Activated CD8-positive, alpha-beta T cell treated with anti-CD3 and anti-CD28 coated beads for 36 hours (primary cell): ENCODE results near the gene DNMBP. TPM values are rescaled to one million over a fixed set of nuclear protein-coding genes. Genes with fewer than 3 reads are reported as not detected.
"Not testable (repeated sequence)": the region's sequence is repeated elsewhere in the genome, so short reads cannot be mapped to it uniquely, and the experiment has no call there.

Experiments
- ATAC-seq: fragments of 200-7000 bp; cut with Tn5 transposase; one replicate; pipeline ENCODE4 v1.10.0; 2021; ENCODE audit warnings: mild to moderate bottlenecking, moderate library complexity
- CTCF ChIA-PET: fragments of 350-600 bp; sonication (Branson Sonifier 250); formaldehyde crosslinking; loops from one replicate; lab custom pipeline; 2021; ENCODE audit warnings: antibody characterized with exemption; lab: Charles Lee
- POLR2A ChIA-PET: fragments of 350-600 bp; sonication (Branson Sonifier 250); formaldehyde crosslinking; loops from one replicate; lab custom pipeline; 2021; ENCODE audit warnings: antibody characterized with exemption; lab: Charles Lee
- DNase-seq: peaks from one replicate; pipeline ENCODE4 v3.0.0-alpha.2; 2020
- H3K27ac Mint-ChIP-seq: one replicate; pipeline ENCODE4 v1.8.0; 2021; ENCODE audit warnings: mild to moderate bottlenecking, mixed read lengths
- H3K27me3 Mint-ChIP-seq: one replicate; pipeline ENCODE4 v1.8.0; 2021; ENCODE audit warnings: mixed read lengths
- H3K36me3 Mint-ChIP-seq: one replicate; pipeline ENCODE4 v1.8.0; 2021; ENCODE audit warnings: low read depth, mixed read lengths
- H3K4me1 Mint-ChIP-seq: one replicate; pipeline ENCODE4 v1.8.0; 2021; ENCODE audit warnings: low read depth, mixed read lengths
- H3K4me3 Mint-ChIP-seq: one replicate; pipeline ENCODE4 v1.8.0; 2021; ENCODE audit warnings: mild to moderate bottlenecking, moderate library complexity, mixed read lengths
- H3K9me3 Mint-ChIP-seq: one replicate; pipeline ENCODE4 v1.8.0; 2021; ENCODE audit warnings: mixed read lengths
- intact Hi-C: fragments of 100-400 bp; cut with micrococcal nuclease; formaldehyde crosslinking; loops from one replicate; pipeline ENCODE4 v1.10.0; 2022
- total RNA-seq, 2 experiments: library from RNA; stranded (reverse); gene quantifications; one replicate each; pipeline ENCODE4 v1.2.3, GENCODE V29; 2021
- TF ChIP-seq, protein P1 (sequence below): fragments of 200-600 bp; IDR thresholded peaks from one replicate; pipeline ENCODE4 v1.8.0; 2022; ENCODE audit warnings: antibody characterized with exemption, mild to moderate bottlenecking

DNMBP gene
- total RNA-seq, 2 experiments from 2014 or later: 2.6 to 2.9 TPM

DNA sequence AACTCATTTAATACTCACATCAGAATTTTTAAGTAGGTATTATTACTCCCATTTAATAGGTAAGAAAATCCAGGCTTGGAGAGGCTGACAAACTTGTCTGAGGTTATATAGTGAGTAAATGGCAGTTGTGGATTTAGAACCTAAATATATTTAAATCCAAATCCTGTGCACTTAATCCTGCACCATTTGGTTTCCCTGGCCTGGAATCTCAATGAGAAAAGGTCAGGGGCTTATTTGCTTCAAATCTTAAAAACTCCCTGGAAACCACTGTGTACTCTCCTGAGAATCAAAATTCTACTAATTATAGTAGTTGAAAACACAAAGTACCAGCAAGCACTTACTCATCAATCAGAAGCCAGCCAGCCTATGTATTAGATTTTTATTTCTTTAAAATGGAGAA lies 97.7 kb downstream of the DNMBP start:
- no peak for DNase-seq
- no peak for ATAC-seq
- H3K4me3 Mint-ChIP-seq: no peak overlapping the region
- H3K27me3 Mint-ChIP-seq: no peaks in the 10 kb centered on the region
- ChIA-PET POLR2A (interaction anchor here (1.5 kb wide), 1 partner anchor 66 kb away, joined by 3 read pairs; no protein-coding TSS in a partner anchor), CTCF (interaction anchor here (0.8 kb wide), 1 partner anchor 15 kb away, joined by 3 read pairs; no protein-coding TSS in a partner anchor)
- no peaks in the 10 kb centered on the region for H3K9me3 Mint-ChIP-seq
- intact Hi-C loops: no loop called here
- peaks cover 5% of the 10 kb centered on the region for H3K4me1 Mint-ChIP-seq
- H3K27ac Mint-ChIP-seq: no peak overlapping the region
- TF ChIP-seq, protein P1, sequence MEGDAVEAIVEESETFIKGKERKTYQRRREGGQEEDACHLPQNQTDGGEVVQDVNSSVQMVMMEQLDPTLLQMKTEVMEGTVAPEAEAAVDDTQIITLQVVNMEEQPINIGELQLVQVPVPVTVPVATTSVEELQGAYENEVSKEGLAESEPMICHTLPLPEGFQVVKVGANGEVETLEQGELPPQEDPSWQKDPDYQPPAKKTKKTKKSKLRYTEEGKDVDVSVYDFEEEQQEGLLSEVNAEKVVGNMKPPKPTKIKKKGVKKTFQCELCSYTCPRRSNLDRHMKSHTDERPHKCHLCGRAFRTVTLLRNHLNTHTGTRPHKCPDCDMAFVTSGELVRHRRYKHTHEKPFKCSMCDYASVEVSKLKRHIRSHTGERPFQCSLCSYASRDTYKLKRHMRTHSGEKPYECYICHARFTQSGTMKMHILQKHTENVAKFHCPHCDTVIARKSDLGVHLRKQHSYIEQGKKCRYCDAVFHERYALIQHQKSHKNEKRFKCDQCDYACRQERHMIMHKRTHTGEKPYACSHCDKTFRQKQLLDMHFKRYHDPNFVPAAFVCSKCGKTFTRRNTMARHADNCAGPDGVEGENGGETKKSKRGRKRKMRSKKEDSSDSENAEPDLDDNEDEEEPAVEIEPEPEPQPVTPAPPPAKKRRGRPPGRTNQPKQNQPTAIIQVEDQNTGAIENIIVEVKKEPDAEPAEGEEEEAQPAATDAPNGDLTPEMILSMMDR: no peak
- H3K36me3 Mint-ChIP-seq: peaks cover 7% of the 10 kb centered on the region

DNA sequence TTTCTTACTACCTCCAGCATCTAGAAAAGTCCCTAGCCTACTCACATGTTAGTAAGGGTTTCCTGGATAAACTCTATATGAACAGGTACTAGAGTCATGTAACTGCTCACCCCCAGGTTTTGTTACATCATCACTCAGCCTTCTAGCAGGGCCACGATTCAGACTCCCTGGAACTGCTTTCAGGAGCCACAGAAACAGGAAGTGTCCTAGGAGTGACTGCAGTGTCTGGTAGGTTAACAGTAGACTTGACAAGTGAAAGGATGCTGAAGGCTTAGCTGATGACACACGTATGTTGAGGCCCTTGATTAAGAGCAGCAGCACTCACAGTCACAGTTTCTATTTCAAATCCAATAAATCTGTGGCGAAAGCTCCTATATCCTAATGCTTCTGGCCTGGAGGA lies 101.2 kb downstream of the DNMBP start:
- H3K36me3 Mint-ChIP-seq: peaks cover 7% of the 10 kb centered on the region
- H3K4me1 Mint-ChIP-seq: peaks cover 5% of the 10 kb centered on the region
- no peak overlapping the region for H3K4me3 Mint-ChIP-seq
- CTCF ChIA-PET: interaction anchor here (1.2 to 1.7 kb wide), 3 partner anchors 49 to 63 kb away, joined by 3 to 5 read pairs (median 4); no protein-coding TSS in a partner anchor
- TF ChIP-seq, protein P1: no peak
- ATAC-seq (peak; percentile 83), DNase-seq (peak; percentile 32)
- no peaks in the 10 kb centered on the region for H3K9me3 Mint-ChIP-seq
- H3K27me3 Mint-ChIP-seq: no peaks in the 10 kb centered on the region
- H3K27ac Mint-ChIP-seq: no peak overlapping the region
- intact Hi-C loops: no loop called here
- POLR2A ChIA-PET: no interaction called here

DNA sequence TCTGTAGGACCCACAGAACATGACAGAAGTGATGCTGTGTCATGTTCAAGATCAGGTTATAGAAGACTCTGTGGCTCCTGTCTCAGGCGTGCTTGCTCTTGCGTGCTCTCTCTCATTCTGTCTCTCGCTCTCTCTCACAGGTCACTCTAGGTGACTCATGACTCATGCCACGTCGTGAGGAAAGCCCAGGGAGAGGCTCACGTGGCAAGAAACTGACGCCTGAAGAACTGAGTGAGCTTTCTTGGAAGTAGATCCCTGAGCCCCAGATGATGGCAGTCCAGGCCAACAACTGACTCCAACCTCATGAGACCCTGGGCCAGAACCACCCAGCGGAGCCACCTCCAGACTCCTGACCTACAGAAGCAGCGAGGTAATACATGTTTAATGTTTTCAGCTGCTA lies 103.3 kb downstream of the DNMBP start:
- ChIA-PET POLR2A (no interaction called here), CTCF (interaction anchor here (1.1 kb wide), 1 partner anchor 139 kb away, joined by 4 read pairs; no protein-coding TSS in a partner anchor)
- Mint-ChIP-seq H3K36me3 (peaks cover 7% of the 10 kb centered on the region), H3K4me3 (no peak overlapping the region), H3K27me3 (no peaks in the 10 kb centered on the region), H3K27ac (no peak overlapping the region), H3K9me3 (no peaks in the 10 kb centered on the region), H3K4me1 (peaks cover 5% of the 10 kb centered on the region)
- TF ChIP-seq, protein P1: no peak
- DNase-seq: no peak
- ATAC-seq: no peak
- intact Hi-C loops: no loop called here

DNA sequence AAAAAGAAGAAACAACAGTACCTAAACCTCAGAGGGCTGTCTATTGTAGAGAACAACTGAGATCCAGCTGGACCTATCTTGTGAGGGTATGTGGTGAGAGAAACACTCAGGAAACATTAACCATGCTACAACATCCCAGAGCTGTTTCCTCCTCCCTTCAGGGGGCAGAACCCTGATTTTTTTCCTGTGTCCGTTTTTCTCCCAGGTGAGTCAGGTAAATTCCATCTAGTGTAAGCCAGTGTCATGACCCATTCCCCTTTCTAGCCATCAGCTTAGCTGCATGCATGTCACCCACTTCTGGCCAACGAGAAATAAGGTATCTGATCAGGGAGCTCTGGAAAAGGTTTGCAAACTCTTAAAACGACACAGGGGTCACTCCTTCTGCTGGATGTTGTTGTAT lies 103.8 kb downstream of the DNMBP start:
- intact Hi-C loops: no loop called here
- Mint-ChIP-seq H3K27ac (no peak overlapping the region), H3K4me1 (peaks cover 5% of the 10 kb centered on the region), H3K9me3 (no peaks in the 10 kb centered on the region), H3K4me3 (no peak overlapping the region), H3K36me3 (peaks cover 7% of the 10 kb centered on the region), H3K27me3 (no peaks in the 10 kb centered on the region)
- DNase-seq: no peak
- TF ChIP-seq, protein P1: no peak
- no peak for ATAC-seq
- POLR2A ChIA-PET: no interaction called here
- CTCF ChIA-PET: no interaction called here

DNA sequence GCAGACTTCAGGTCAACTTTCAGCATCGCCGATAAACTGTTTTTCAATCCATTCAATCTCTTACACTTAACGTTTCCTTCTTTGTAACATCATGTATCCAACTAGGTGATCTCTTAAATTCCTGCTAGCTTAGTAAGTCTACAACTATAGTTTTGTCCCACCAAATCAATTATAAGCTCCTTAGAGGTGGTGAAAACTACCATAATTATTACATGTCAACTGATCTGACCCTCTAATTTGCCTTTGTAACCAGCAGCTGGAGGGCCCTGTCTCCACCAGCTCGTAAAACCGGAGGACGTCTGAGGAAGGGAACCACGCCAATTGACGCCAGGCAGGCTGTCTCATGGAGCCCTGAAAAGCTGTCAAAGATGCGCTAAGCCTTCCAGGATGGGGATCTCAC lies 113.9 kb downstream of the DNMBP start:
- POLR2A ChIA-PET: no interaction called here
- Mint-ChIP-seq H3K9me3 (no peaks in the 10 kb centered on the region), H3K27me3 (no peaks in the 10 kb centered on the region), H3K27ac (no peak overlapping the region), H3K4me1 (no peaks in the 10 kb centered on the region), H3K36me3 (peaks cover 6% of the 10 kb centered on the region), H3K4me3 (no peak overlapping the region)
- CTCF ChIA-PET: interaction anchor here (1.9 kb wide), 1 partner anchor 114 kb away, joined by 9 read pairs; the partner anchor contains the start of gene DNMBP
- TF ChIP-seq, protein P1: no peak
- no peak for DNase-seq
- no peak for ATAC-seq
- intact Hi-C loops: no loop called here

DNA sequence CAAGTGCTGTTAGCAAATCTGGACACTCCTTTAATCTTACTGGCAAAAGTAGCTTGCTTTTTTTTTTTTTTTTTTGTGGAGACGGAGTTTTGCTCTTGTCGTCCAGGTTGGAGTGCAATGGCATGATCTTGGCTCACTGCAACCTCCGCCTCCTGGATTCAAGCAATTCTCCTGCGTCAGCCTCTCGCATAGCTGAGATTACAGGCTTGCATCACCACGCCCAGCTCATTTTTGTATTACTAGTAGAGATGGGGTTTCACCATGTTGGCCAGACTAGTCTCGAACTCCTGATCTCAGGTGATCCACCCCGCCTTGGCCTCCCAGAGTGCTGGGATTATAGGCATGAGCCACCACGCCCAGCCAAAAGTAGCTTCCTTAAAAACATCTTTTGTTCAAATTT lies 114.7 kb downstream of the DNMBP start:
- H3K27me3 Mint-ChIP-seq, intact Hi-C loops, POLR2A ChIA-PET, H3K36me3 Mint-ChIP-seq, H3K9me3 Mint-ChIP-seq, H3K27ac Mint-ChIP-seq, H3K4me3 Mint-ChIP-seq, DNase-seq, ATAC-seq, H3K4me1 Mint-ChIP-seq: not testable (repeated sequence)
- CTCF ChIA-PET: interaction anchor here (0.6 kb wide), 1 partner anchor 314 kb away, joined by 3 read pairs; no protein-coding TSS in a partner anchor
